ENCODE data around the gene TXNDC15.

DNA sequence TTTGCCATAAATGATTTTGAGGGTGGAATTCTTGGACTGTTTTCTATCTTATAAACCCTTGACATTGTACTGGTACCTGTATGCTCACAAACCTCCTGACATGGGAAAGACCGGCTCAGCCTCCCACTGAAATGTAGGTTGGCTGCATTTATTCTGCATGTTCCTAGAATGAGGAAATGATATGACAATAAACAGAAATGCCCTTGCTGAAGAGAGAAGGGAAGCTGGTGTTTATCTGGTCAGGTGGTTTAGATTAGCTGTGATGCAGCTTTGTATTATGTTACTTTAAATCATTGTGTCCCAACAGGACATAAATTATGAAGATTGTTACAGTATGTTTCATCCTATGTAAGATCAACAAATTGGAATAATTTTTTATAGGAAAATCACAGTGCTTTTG, 70.5 kb downstream of the TXNDC15 start:
- TF ChIP-seq, protein P1, sequence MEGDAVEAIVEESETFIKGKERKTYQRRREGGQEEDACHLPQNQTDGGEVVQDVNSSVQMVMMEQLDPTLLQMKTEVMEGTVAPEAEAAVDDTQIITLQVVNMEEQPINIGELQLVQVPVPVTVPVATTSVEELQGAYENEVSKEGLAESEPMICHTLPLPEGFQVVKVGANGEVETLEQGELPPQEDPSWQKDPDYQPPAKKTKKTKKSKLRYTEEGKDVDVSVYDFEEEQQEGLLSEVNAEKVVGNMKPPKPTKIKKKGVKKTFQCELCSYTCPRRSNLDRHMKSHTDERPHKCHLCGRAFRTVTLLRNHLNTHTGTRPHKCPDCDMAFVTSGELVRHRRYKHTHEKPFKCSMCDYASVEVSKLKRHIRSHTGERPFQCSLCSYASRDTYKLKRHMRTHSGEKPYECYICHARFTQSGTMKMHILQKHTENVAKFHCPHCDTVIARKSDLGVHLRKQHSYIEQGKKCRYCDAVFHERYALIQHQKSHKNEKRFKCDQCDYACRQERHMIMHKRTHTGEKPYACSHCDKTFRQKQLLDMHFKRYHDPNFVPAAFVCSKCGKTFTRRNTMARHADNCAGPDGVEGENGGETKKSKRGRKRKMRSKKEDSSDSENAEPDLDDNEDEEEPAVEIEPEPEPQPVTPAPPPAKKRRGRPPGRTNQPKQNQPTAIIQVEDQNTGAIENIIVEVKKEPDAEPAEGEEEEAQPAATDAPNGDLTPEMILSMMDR (IDR thresholded peaks at IDR 0.05 in 4 of 5, conservative IDR thresholded peaks at IDR 0.05 in 1 of 5): no peak
- TF ChIP-seq POLR2A (IDR thresholded peaks at IDR 0.05): no peak
